Measurements from ENCODE around the gene PDE11A.

- TF ChIP-seq EZH2 (IDR thresholded peaks at IDR 0.05; ENCODE audit: borderline replicate concordance, low read depth, low read length, severe bottlenecking), result no peak
- no peak for TF ChIP-seq CTCF (IDR thresholded peaks at IDR 0.05; ENCODE audit: borderline replicate concordance, extremely low read depth, low read length, poor library complexity, severe bottlenecking)
Observed at GRCh38 chr2:177972782-177973181, 99.8 kb downstream of the PDE11A start.

All from DND-41 (cell line).